ENCODE results near the gene THOC7.
A peak's percentile ranks its signal among the peaks of the same experiment; 100 is the strongest.

THOC7 gene

DNA sequence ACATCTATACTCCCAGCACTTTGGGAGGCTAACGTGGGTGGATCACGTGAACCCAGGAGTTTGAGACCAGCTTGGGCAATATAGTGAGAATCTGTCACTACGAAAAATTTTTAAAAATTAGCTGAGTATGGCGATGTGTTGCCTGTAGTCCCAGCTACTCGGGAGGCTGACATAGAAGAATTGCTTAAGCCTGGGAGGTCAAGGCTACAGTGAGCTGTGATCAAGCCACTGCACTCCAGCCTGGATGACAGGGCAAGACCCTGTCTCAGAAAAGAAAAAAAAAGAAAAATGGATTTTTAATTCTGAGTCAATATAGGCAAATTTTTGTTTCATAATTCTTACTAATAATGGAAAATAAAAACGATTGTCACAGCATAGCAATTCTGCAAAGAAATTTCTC, 31.2 kb downstream of the THOC7 start:
- DNase-seq, result no peak

- DNase-seq, result no peak
Observed at GRCh38 chr3:63830526-63830925, 33.1 kb downstream of the THOC7 start.

DNA sequence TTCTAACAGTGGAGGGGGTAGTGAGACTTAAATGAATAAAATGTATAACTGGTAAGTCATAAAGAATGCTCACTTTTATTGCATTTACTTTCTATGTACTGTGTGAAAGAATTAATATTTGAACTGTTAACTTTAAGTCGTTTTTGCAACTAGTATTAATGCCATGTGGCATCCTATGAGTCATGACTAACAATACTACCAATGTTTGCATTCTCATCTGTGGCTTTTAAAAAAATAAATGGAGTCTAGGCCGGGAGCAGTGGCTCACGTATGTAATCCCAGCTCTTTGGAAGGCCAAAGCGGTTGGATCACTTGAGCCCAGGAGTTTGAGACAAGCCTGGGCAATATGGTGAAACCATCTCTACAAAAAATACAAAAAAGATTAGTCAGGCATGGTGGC, 39.3 kb downstream of the THOC7 start:
- DNase-seq, result no peak

DNA sequence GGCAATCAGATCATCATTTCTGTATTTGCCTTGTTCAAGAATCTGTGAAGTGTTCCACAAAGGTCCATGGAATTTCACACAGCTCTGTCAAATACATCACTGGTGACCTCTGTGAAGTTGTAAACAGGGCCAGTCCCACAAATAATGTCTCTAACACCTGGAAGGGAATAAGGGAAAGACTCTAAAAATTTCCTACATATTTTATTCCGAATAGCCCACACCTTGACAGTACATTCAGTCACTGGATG, 44.5 kb downstream of the THOC7 start, which contains the start of gene C3orf49:
TSS of gene C3orf49 (plus strand) at position 149 of the 248 bp plus-strand sequence. CDS start 173 bp downstream, outside the sequence.
- no peak for DNase-seq

GRCh38 chr3:63818282-63819150, 45.1 kb downstream of the THOC7 start:
- peak; percentile 63 for DNase-seq

GRCh38 chr3:63817225-63817624, 46.4 kb downstream of the THOC7 start:
- no peak for DNase-seq

DNA sequence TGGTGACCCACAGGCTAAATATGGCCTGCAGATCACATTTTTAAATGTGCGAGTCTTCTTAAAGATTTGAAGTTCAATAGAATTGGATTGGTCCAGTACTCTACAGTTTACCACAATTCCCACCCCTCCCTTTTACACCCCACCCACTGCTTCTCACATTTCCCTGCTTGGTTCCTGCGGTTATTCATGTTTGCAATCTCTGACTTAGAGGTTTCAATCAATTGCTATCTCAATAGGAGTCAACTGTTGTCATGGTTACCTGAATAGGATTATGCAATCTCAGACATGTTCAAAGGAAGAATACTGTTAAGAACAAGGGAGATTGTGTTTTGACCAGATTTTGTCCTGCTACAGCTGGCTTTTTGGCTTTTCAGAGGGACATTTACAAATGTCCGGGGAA, 49.4 kb downstream of the THOC7 start:
- DNase-seq, result no peak

DNA sequence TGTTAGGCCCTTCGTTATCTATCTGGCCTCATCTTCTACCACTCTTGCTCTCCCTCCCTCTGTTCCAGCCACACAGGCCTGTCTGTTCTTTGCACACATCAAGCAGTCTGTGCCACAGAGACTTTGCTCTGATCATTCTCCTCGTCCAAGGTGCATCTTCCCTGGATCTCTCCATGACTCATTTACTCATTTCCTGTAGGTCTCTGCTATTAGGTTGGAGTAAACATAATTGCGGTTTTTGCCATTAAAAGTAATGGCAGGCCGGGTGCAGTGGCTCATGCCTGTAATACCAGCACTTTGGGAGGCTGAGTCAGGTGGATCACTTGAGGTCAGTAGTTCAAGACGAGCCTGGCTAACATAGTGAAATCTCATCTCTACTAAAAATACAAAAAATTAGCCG, 54.0 kb downstream of the THOC7 start:
- no peak for DNase-seq

DNA sequence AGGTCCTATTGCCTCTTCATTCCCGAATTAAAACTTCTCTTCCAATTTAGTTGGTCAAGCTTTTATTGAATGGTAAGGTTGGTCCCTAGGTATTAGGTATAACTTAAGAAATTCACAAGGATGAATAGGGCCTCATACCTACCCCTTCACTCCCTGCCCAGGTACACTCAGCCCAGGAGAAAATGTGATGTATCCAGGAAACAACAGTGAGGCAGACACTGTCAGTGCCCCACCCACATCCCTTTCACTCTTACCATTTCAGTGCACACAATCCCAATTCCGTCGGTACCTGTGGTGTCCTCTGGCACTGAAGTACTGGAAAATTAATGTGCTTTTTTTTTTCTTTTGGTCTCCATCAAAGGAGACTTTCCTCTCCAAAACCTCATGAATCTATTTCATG, 55.0 kb downstream of the THOC7 start:
- no peak for DNase-seq

GRCh38 chr3:63807961-63808565, 55.5 kb downstream of the THOC7 start:
- DNase-seq, result no peak

- DNase-seq, result no peak
Observed at GRCh38 chr3:63803911-63804310, 59.7 kb downstream of the THOC7 start.

GRCh38 chr3:63800097-63800496, 63.5 kb downstream of the THOC7 start:
- DNase-seq, result no peak

DNA sequence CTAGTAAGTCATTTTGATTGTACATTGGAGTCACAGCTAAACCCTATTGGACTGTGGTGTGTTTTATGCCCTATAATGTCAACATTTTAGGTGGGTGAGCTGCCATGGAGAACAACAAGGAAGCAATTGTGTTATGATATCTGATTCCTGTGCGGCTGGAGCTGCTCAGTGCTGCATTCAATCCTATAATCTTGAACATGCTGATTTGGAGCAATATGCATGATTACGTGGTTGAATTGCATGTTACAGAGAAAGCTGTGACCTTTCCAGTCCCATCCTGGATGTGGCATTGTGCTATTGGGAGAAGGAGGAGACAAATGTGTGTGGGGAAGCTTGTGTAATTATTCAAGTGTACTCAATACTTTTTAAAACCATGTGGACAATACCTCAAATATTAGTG, 64.7 kb downstream of the THOC7 start:
- no peak for DNase-seq

DNA sequence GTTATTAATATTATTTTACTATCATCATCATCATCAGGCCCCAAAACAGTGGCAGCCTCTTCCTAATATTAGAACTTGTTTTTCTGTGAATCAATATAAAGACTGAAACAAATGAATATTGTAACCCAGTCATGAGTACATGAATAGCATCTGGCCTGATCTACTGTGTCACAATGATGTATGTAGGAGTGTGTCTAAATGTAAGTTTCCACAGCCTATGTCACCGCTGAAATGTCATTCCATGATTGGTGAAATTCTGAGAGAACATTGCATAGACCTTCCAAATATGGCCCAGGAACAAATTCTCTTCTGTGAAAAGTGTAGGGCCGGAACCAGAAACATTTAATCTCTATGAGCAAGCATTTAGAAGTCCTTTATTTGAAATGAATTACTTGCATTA, 65.1 kb downstream of the THOC7 start:
- no peak for DNase-seq

DNA sequence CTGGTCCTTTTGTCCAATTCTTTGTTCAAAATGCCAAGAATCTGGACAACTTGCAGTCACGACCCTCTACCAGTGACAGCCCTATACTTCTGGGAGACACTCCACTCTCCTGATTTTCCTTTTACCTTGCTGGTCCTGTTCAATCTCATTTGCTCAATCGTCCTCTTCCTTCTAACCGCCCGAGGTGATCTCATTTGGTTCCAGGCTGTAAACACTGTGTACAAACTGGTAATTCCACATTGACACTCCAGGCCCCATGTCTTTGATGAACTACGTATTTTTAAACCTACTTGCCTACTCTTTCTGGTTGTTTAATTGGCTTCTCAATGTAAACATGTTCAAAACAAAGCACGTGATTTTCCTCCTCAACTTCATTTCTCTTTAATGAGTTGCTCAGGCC, 68.2 kb downstream of the THOC7 start:
- DNase-seq, result no peak

GRCh38 chr3:63791974-63792373, 71.6 kb downstream of the THOC7 start:
- DNase-seq, result no peak

Data from activated CD8-positive, alpha-beta memory T cell treated with anti-CD3 and anti-CD28 coated beads, Interleukin-2, amount 50 U/mL, for 4 hours (primary cell).